Measurements from ENCODE around the gene DCANP1. TPM values are rescaled to one million over a fixed set of nuclear protein-coding genes. Genes with fewer than 3 reads are reported as not detected.

DCANP1 gene
- total RNA-seq, 2 experiments from 2014 or later: not detected

- no peaks in the 10 kb centered on the region for H3K79me2 ChIP-seq (ENCODE audit: insufficient read depth, low read depth, low read length)
- no peaks in the 10 kb centered on the region for H3K4me1 ChIP-seq (ENCODE audit: insufficient read depth, low read length, poor library complexity, severe bottlenecking)
- no peaks in the 10 kb centered on the region for H3K9me3 ChIP-seq (ENCODE audit: low read length)
- no peaks in the 10 kb centered on the region for H3K36me3 ChIP-seq (ENCODE audit: insufficient read depth, low read length)
- no peak for DNase-seq (ENCODE audit: low spot score)
- no peak overlapping the region for H3K4me2 ChIP-seq (ENCODE audit: low read length)
- no peak overlapping the region for H2AFZ ChIP-seq (ENCODE audit: low read length)
- H3K9me2 ChIP-seq (ENCODE audit: insufficient read depth, low read length): no peaks in the 10 kb centered on the region
- no peak overlapping the region for H3K27ac ChIP-seq (ENCODE audit: low read depth, low read length, poor library complexity, severe bottlenecking)
- no peaks in the 10 kb centered on the region for H4K20me1 ChIP-seq (ENCODE audit: insufficient read depth, low read length)
- TF ChIP-seq CTCF (conservative IDR thresholded peaks at IDR 0.05; ENCODE audit: low read length) (no peak), EZH2phosphoT487 (IDR thresholded peaks at IDR 0.05; ENCODE audit: borderline replicate concordance, low read depth, low read length) (no peak)
- ChIA-PET CTCF (ENCODE audit: unreplicated experiment) (no interaction called here), POLR2A (interaction anchor here (0.7 kb wide), 1 partner anchor 79 kb away, joined by 5 read pairs; no protein-coding TSS in a partner anchor)
- intact Hi-C loops (cut with micrococcal nuclease; ENCODE audit: unreplicated experiment): no loop called here
- no TSS peak for BruUV-seq (replicated peaks)
- no peak overlapping the region for H3K4me3 ChIP-seq (ENCODE audit: low read depth, low read length, poor library complexity, severe bottlenecking)
These were observed 34.2 kb upstream of the DCANP1 start for GRCh38 chr5:135481387-135481786.

- POLR2A ChIA-PET: interaction anchor here (0.7 kb wide), 1 partner anchor 80 kb away, joined by 5 read pairs; no protein-coding TSS in a partner anchor
- Histone ChIP-seq H3K4me2 (ENCODE audit: low read length) (no peak overlapping the region), H3K79me2 (ENCODE audit: insufficient read depth, low read depth, low read length) (no peaks in the 10 kb centered on the region), H4K20me1 (ENCODE audit: insufficient read depth, low read length) (no peaks in the 10 kb centered on the region), H3K9me3 (ENCODE audit: low read length) (no peaks in the 10 kb centered on the region), H3K36me3 (ENCODE audit: insufficient read depth, low read length) (no peaks in the 10 kb centered on the region), H3K27ac (ENCODE audit: low read depth, low read length, poor library complexity, severe bottlenecking) (no peak overlapping the region), H3K4me3 (ENCODE audit: low read depth, low read length, poor library complexity, severe bottlenecking) (no peak overlapping the region), H3K9me2 (ENCODE audit: insufficient read depth, low read length) (no peaks in the 10 kb centered on the region), H3K4me1 (ENCODE audit: insufficient read depth, low read length, poor library complexity, severe bottlenecking) (no peaks in the 10 kb centered on the region), H2AFZ (ENCODE audit: low read length) (no peak overlapping the region)
- DNase-seq (ENCODE audit: low spot score): no peak
- CTCF ChIA-PET (ENCODE audit: unreplicated experiment): no interaction called here
- intact Hi-C loops (cut with micrococcal nuclease; ENCODE audit: unreplicated experiment): no loop called here
- no TSS peak for BruUV-seq (replicated peaks)
- TF ChIP-seq EZH2phosphoT487 (IDR thresholded peaks at IDR 0.05; ENCODE audit: borderline replicate concordance, low read depth, low read length): no peak
- TF ChIP-seq CTCF (conservative IDR thresholded peaks at IDR 0.05; ENCODE audit: low read length): no peak
These were observed 33.4 kb upstream of the DCANP1 start for GRCh38 chr5:135480511-135480910.

- H3K4me3 ChIP-seq (ENCODE audit: low read depth, low read length, poor library complexity, severe bottlenecking): no peak overlapping the region
- intact Hi-C loops (cut with micrococcal nuclease; ENCODE audit: unreplicated experiment): loop anchor here (5.0 kb wide), 1 partner anchor 58 kb away; the partner anchor contains the start of gene NEUROG1
- BruUV-seq (replicated peaks): no TSS peak
- no peak overlapping the region for H2AFZ ChIP-seq (ENCODE audit: low read length)
- no peaks in the 10 kb centered on the region for H3K36me3 ChIP-seq (ENCODE audit: insufficient read depth, low read length)
- POLR2A ChIA-PET: no interaction called here
- H3K4me1 ChIP-seq (ENCODE audit: insufficient read depth, low read length, poor library complexity, severe bottlenecking): no peaks in the 10 kb centered on the region
- TF ChIP-seq CTCF (conservative IDR thresholded peaks at IDR 0.05; ENCODE audit: low read length) (no peak), EZH2phosphoT487 (IDR thresholded peaks at IDR 0.05; ENCODE audit: borderline replicate concordance, low read depth, low read length) (no peak)
- CTCF ChIA-PET (ENCODE audit: unreplicated experiment): no interaction called here
- H3K27ac ChIP-seq (ENCODE audit: low read depth, low read length, poor library complexity, severe bottlenecking): no peak overlapping the region
- H3K9me2 ChIP-seq (ENCODE audit: insufficient read depth, low read length): no peaks in the 10 kb centered on the region
- H3K9me3 ChIP-seq (ENCODE audit: low read length): no peaks in the 10 kb centered on the region
- no peaks in the 10 kb centered on the region for H4K20me1 ChIP-seq (ENCODE audit: insufficient read depth, low read length)
- no peaks in the 10 kb centered on the region for H3K79me2 ChIP-seq (ENCODE audit: insufficient read depth, low read depth, low read length)
- no peak overlapping the region for H3K4me2 ChIP-seq (ENCODE audit: low read length)
- no peak for DNase-seq (ENCODE audit: low spot score)
These were observed 31.8 kb upstream of the DCANP1 start for GRCh38 chr5:135478938-135479337.
